HEK293 (cell line): ENCODE results near the gene RAC3.
A peak's percentile ranks its signal among the peaks of the same experiment; 100 is the strongest.

ENCODE experiments used
- CTCF ChIA-PET: fragments of 350-600 bp; formaldehyde crosslinking; extraction: SDS; loops from one replicate; lab custom pipeline; 2021; ENCODE audit warnings: antibody characterized with exemption; lab: Yijun Ruan, JAX
- POLR2A ChIA-PET: fragments of 300-600 bp; formaldehyde crosslinking; extraction: SDS; loops from one replicate; lab custom pipeline; 2020; ENCODE audit warnings: antibody characterized with exemption, inconsistent platforms; lab: Yijun Ruan, JAX
- H3K27ac ChIP-seq: fragments of 200-500 bp; sonication (Bioruptor generic); 2 replicates; pipeline ENCODE4 v1.5.1; 2014; ENCODE audit warnings: low read depth, low read length, control low read depth, inconsistent platforms; ENCODE audit errors: extremely low read depth
- H3K36me3 ChIP-seq, 2 experiments: fragments of 200-500 bp in 1 of 2; sonication (Bioruptor generic) in 1 of 2; 1 replicate in 1 of 2; 2 replicates in 1 of 2; pipeline ENCODE4 v1.5.1; 2014 to 2017; ENCODE audit warnings: inconsistent platforms in 2 of 2, low read length in 2 of 2; ENCODE audit not compliant: control insufficient read depth in 2 of 2, insufficient read depth in 1 of 2
- H3K4me1 ChIP-seq: fragments of 200-500 bp; sonication (Bioruptor generic); 2 replicates; pipeline ENCODE4 v1.5.1; 2014; ENCODE audit warnings: mild to moderate bottlenecking, low read length, inconsistent platforms; ENCODE audit not compliant: control insufficient read depth, insufficient read depth
- H3K4me3 ChIP-seq: 2 replicates; pipeline ENCODE4 v1.5.1; 2011; ENCODE audit warnings: low read depth, mild to moderate bottlenecking, control low read depth, low read length, moderate library complexity
- H3K9me3 ChIP-seq: fragments of 200-500 bp; sonication (Bioruptor generic); 2 replicates; pipeline ENCODE4 v1.5.1; 2014; ENCODE audit warnings: low read depth, low read length, inconsistent platforms; ENCODE audit not compliant: control insufficient read depth, insufficient read depth
- AEBP2 ChIP-seq: fragments of 450-650 bp; formaldehyde crosslinking; IDR thresholded peaks from 2 replicates; pipeline ENCODE4 v1.5.1; 2016; ENCODE audit warnings: missing biosample characterization, missing genetic modification characterization, borderline replicate concordance
- EGR2 ChIP-seq: fragments of 450-650 bp; formaldehyde crosslinking; IDR thresholded peaks from 2 replicates; pipeline ENCODE4 v1.5.1; 2016; ENCODE audit warnings: low read depth, missing biosample characterization, missing genetic modification characterization
- KLF1 ChIP-seq: fragments of 450-650 bp; formaldehyde crosslinking; IDR thresholded peaks from 2 replicates; pipeline ENCODE4 v1.5.1; 2016; ENCODE audit warnings: missing biosample characterization, missing genetic modification characterization
- KLF10 ChIP-seq: fragments of 450-650 bp; IDR thresholded peaks from 2 replicates; pipeline ENCODE4 v1.5.1; 2018; ENCODE audit warnings: missing biosample characterization, mild to moderate bottlenecking, missing genetic modification characterization
- KLF17 ChIP-seq: fragments of 450-650 bp; formaldehyde crosslinking; IDR thresholded peaks from 2 replicates; pipeline ENCODE4 v1.5.1; 2016; ENCODE audit warnings: missing biosample characterization, missing genetic modification characterization
- SCRT2 ChIP-seq: fragments of 450-650 bp; formaldehyde crosslinking; IDR thresholded peaks from 2 replicates; pipeline ENCODE4 v1.5.1; 2016; ENCODE audit warnings: missing biosample characterization, missing genetic modification characterization
- TSHZ1 ChIP-seq: fragments of 450-650 bp; formaldehyde crosslinking; IDR thresholded peaks from 2 replicates; pipeline ENCODE4 v1.5.1; 2016; ENCODE audit warnings: missing biosample characterization, missing genetic modification characterization, borderline replicate concordance
- ZBTB10 ChIP-seq: fragments of 450-650 bp; formaldehyde crosslinking; IDR thresholded peaks from 2 replicates; pipeline ENCODE4 v1.5.1; 2016; ENCODE audit warnings: missing biosample characterization, missing genetic modification characterization
- ZFP69B ChIP-seq: fragments of 450-650 bp; formaldehyde crosslinking; IDR thresholded peaks from 2 replicates; pipeline ENCODE4 v1.5.1; 2016; ENCODE audit warnings: missing biosample characterization, missing genetic modification characterization
- ZIC2 ChIP-seq: fragments of 450-650 bp; formaldehyde crosslinking; IDR thresholded peaks from 2 replicates; pipeline ENCODE4 v1.5.1; 2016; ENCODE audit warnings: missing biosample characterization, missing genetic modification characterization
- ZNF112 ChIP-seq: fragments of 450-650 bp; formaldehyde crosslinking; IDR thresholded peaks from 2 replicates; pipeline ENCODE4 v1.5.0; 2017; ENCODE audit warnings: missing biosample characterization, missing genetic modification characterization
- ZNF133 ChIP-seq: fragments of 450-650 bp; formaldehyde crosslinking; IDR thresholded peaks from 2 replicates; pipeline ENCODE4 v1.5.1; 2016; ENCODE audit warnings: missing biosample characterization, missing genetic modification characterization
- ZNF18 ChIP-seq: fragments of 450-650 bp; formaldehyde crosslinking; IDR thresholded peaks from 2 replicates; pipeline ENCODE4 v1.5.1; 2016; ENCODE audit warnings: missing biosample characterization, missing genetic modification characterization
- ZNF2 ChIP-seq: fragments of 450-650 bp; formaldehyde crosslinking; IDR thresholded peaks from 2 replicates; pipeline ENCODE4 v1.5.1; 2016; ENCODE audit warnings: missing biosample characterization, missing genetic modification characterization
- ZNF211 ChIP-seq: fragments of 450-650 bp; formaldehyde crosslinking; IDR thresholded peaks from 2 replicates; pipeline ENCODE4 v1.5.1; 2016; ENCODE audit warnings: low read depth, missing biosample characterization, missing genetic modification characterization
- ZNF416 ChIP-seq: fragments of 450-650 bp; formaldehyde crosslinking; IDR thresholded peaks from 2 replicates; pipeline ENCODE4 v1.5.1; 2016; ENCODE audit warnings: missing biosample characterization, missing genetic modification characterization
- ZNF449 ChIP-seq: fragments of 450-650 bp; formaldehyde crosslinking; IDR thresholded peaks from 2 replicates; pipeline ENCODE4 v1.5.1; 2017; ENCODE audit warnings: missing biosample characterization, mild to moderate bottlenecking, missing genetic modification characterization, moderate library complexity
- ZNF473 ChIP-seq: fragments of 450-650 bp; formaldehyde crosslinking; IDR thresholded peaks from 2 replicates; pipeline ENCODE4 v1.5.1; 2017; ENCODE audit warnings: missing biosample characterization, missing genetic modification characterization
- ZNF501 ChIP-seq: fragments of 450-650 bp; formaldehyde crosslinking; IDR thresholded peaks from 2 replicates; pipeline ENCODE4 v1.5.1; 2016; ENCODE audit warnings: missing biosample characterization, missing genetic modification characterization
- ZNF529 ChIP-seq: fragments of 450-650 bp; formaldehyde crosslinking; IDR thresholded peaks from 2 replicates; pipeline ENCODE4 v1.5.1; 2017; ENCODE audit warnings: missing genetic modification characterization, missing biosample characterization; ENCODE audit not compliant: insufficient replicate concordance
- ZNF548 ChIP-seq: fragments of 450-650 bp; formaldehyde crosslinking; IDR thresholded peaks from 2 replicates; pipeline ENCODE4 v1.5.1; 2016; ENCODE audit warnings: missing biosample characterization, missing genetic modification characterization
- ZNF549 ChIP-seq: fragments of 450-650 bp; IDR thresholded peaks from 2 replicates; pipeline ENCODE4 v1.5.1; 2018; ENCODE audit warnings: missing biosample characterization, missing genetic modification characterization, mild to moderate bottlenecking, inconsistent platforms, moderate library complexity
- ZNF558 ChIP-seq: fragments of 450-650 bp; formaldehyde crosslinking; IDR thresholded peaks from 2 replicates; pipeline ENCODE4 v1.5.1; 2016; ENCODE audit warnings: missing biosample characterization, missing genetic modification characterization
- ZNF571 ChIP-seq: fragments of 450-650 bp; formaldehyde crosslinking; IDR thresholded peaks from 2 replicates; pipeline ENCODE4 v1.5.0; 2017; ENCODE audit warnings: missing biosample characterization, missing genetic modification characterization
- ZNF660 ChIP-seq: fragments of 450-650 bp; IDR thresholded peaks from 2 replicates; pipeline ENCODE4 v1.5.1; 2018; ENCODE audit warnings: missing biosample characterization, mild to moderate bottlenecking, missing genetic modification characterization
- ZNF837 ChIP-seq: fragments of 450-650 bp; formaldehyde crosslinking; IDR thresholded peaks from 2 replicates; pipeline ENCODE4 v1.5.1; 2016; ENCODE audit warnings: missing biosample characterization, missing genetic modification characterization

RAC3 gene

GRCh38 chr17:81984773-81985410 lies 46.6 kb upstream of the RAC3 start (continued):
- TF ChIP-seq ZNF18 (tag by site-specific recombination) (peak; percentile 87), SCRT2 (tag by site-specific recombination) (no peak), ZNF549 (tag by site-specific recombination) (no peak), EGR2 (tag by site-specific recombination) (peak; percentile 100), ZNF473 (tag by site-specific recombination) (no peak), ZNF112 (tag by site-specific recombination) (no peak), AEBP2 (tag by site-specific recombination) (0 out of 2 replicates have a peak, but pooled peaks have one; percentile 24), KLF10 (peak; percentile 70), TSHZ1 (tag by site-specific recombination) (no peak)

- ChIA-PET CTCF (no interaction called here), POLR2A (no interaction called here)
- Histone ChIP-seq H3K27ac (no peak overlapping the region), H3K9me3 (no peaks in the 10 kb centered on the region), H3K4me3 (no peak overlapping the region), H3K36me3 (peaks cover 9 to 51% of the 10 kb centered on the region in 2 experiments; a peak in 2 of 3 replicates), H3K4me1 (peaks cover 3% of the 10 kb centered on the region; the same call in 1 of the 2 replicates)
- TF ChIP-seq KLF17 (tag by site-specific recombination) (no peak), ZNF211 (tag by site-specific recombination) (no peak), ZFP69B (no peak), ZIC2 (tag by site-specific recombination) (no peak), ZNF548 (tag by site-specific recombination) (no peak), ZNF571 (tag by site-specific recombination) (no peak), ZNF558 (tag by site-specific recombination) (no peak), KLF1 (tag by site-specific recombination) (no peak), ZBTB10 (tag by site-specific recombination) (no peak), ZNF449 (tag by site-specific recombination) (no peak), ZNF416 (tag by site-specific recombination) (no peak), ZNF133 (tag by site-specific recombination) (no peak), ZNF837 (tag by site-specific recombination) (no peak), ZNF529 (tag by site-specific recombination) (no peak), ZNF501 (no peak), ZNF2 (no peak), ZNF660 (no peak)
Observed at GRCh38 chr17:81986606-81987005, 44.9 kb upstream of the RAC3 start.
